PC-9 (cell line): ENCODE data around the gene PPP2R5A.

Source experiments
- EZH2 ChIP-seq: fragments of 200-600 bp; sonication (generic); IDR thresholded peaks from 2 replicates; pipeline ENCODE4 v1.8.0; 2017; ENCODE audit warnings: antibody characterized with exemption, low read depth
- TF ChIP-seq, protein P1 (sequence below): fragments of 200-600 bp; sonication (generic); conservative IDR thresholded peaks from 2 replicates; pipeline ENCODE4 v1.6.1; 2017; ENCODE audit warnings: mixed run types, antibody characterized with exemption, mild to moderate bottlenecking, moderate library complexity

DNA sequence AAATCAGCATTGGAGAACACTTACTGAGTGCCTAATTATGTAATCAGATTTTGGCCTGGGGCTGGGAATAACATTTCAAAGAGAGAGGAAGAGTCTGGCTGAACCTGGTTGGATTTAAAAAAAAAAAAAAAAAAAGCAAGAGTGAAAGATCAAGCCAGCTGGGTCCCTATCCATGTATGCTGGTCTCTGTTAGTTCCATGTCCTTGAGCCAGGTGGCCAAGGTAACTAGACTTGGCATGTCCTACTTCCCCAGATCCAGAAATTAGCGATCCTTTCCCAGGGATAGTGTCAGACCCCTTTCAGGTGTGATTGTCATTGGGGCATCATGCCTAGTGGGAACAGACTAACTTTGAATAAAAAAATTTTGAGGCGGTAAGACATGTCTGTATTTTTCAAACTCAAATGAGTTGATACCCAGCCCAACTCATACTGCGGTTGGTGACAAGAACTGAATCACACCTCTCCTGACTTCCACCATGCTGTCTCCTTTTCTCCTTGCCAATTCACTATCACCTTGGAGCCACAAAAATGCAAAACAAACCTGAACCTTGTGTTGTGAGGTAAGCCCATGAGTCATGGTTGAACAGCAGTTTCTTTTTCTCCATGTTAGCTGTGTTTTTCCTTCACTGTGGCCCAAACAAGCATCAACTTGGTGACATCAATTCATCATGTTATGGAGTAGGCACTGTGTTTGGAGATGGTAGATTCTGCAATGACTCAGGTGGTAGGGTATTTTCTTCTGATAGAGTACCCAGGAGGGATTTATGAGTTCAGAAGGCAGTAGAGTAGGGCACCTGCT is 24.5 kb upstream of the PPP2R5A start:
- TF ChIP-seq, protein P1, sequence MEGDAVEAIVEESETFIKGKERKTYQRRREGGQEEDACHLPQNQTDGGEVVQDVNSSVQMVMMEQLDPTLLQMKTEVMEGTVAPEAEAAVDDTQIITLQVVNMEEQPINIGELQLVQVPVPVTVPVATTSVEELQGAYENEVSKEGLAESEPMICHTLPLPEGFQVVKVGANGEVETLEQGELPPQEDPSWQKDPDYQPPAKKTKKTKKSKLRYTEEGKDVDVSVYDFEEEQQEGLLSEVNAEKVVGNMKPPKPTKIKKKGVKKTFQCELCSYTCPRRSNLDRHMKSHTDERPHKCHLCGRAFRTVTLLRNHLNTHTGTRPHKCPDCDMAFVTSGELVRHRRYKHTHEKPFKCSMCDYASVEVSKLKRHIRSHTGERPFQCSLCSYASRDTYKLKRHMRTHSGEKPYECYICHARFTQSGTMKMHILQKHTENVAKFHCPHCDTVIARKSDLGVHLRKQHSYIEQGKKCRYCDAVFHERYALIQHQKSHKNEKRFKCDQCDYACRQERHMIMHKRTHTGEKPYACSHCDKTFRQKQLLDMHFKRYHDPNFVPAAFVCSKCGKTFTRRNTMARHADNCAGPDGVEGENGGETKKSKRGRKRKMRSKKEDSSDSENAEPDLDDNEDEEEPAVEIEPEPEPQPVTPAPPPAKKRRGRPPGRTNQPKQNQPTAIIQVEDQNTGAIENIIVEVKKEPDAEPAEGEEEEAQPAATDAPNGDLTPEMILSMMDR: no peak
- no peak for TF ChIP-seq EZH2
